Transverse colon (tissue), 4 donors: Measurements from ENCODE around the gene ELOVL1.
"Not testable (repeated sequence)": the region's sequence is repeated elsewhere in the genome, so short reads cannot be mapped to it uniquely, and the experiment has no call there.

Experiments
- EP300 ChIP-seq: sonication (generic); formaldehyde crosslinking; IDR thresholded peaks from one replicate; pipeline ENCODE4 v1.6.1; 2017; ENCODE audit warnings: antibody characterized with exemption, low read depth
- POLR2AphosphoS5 ChIP-seq, 3 donors: sonication (generic); formaldehyde crosslinking; IDR thresholded peaks; one replicate each; pipeline ENCODE4 v1.6.1; 2016; ENCODE audit warnings: antibody characterized with exemption in 3 of 3
- TF ChIP-seq, protein P1 (sequence below), 5 experiments: fragments of 200-600 bp in 3 of 5; fragments of 450-650 bp in 2 of 5; sonication (generic) in 3 of 5; IDR thresholded peaks; 1 replicate in 2 of 5; 2 replicates in 3 of 5; pipeline ENCODE4 v1.5.1; 2016 to 2017; ENCODE audit warnings: antibody characterized with exemption in 5 of 5, inconsistent platforms in 3 of 5, mild to moderate bottlenecking in 2 of 5, moderate library complexity in 1 of 5

DNA sequence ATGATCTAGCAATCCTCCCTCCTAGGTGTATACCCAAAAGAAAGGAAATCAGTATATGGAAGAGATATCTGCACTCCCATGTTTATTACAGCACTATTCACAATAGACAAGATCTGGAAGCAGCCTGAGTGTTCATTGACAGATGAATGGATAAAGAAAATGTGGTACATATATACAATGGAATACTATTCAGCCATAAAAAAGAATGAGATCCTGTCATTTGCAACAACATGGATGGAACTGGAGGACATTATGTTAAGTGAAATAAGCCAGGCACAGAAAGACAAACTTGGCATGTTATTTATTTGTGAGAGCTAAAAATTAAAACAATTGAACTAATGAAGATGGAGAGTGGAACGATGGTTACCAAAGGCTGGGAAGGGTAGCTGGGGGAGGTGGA is 45.6 kb upstream of the ELOVL1 start:
- TF ChIP-seq EP300; POLR2AphosphoS5 (IDR thresholded peaks at IDR 0.05): not testable (repeated sequence)
- TF ChIP-seq, protein P1, sequence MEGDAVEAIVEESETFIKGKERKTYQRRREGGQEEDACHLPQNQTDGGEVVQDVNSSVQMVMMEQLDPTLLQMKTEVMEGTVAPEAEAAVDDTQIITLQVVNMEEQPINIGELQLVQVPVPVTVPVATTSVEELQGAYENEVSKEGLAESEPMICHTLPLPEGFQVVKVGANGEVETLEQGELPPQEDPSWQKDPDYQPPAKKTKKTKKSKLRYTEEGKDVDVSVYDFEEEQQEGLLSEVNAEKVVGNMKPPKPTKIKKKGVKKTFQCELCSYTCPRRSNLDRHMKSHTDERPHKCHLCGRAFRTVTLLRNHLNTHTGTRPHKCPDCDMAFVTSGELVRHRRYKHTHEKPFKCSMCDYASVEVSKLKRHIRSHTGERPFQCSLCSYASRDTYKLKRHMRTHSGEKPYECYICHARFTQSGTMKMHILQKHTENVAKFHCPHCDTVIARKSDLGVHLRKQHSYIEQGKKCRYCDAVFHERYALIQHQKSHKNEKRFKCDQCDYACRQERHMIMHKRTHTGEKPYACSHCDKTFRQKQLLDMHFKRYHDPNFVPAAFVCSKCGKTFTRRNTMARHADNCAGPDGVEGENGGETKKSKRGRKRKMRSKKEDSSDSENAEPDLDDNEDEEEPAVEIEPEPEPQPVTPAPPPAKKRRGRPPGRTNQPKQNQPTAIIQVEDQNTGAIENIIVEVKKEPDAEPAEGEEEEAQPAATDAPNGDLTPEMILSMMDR (IDR thresholded peaks at IDR 0.05): not testable (repeated sequence)
